ENCODE measurements around the gene DGKI.

- no peak for TF ChIP-seq CTCF (IDR thresholded peaks at IDR 0.05)
- no peak for TF ChIP-seq EZH2 (IDR thresholded peaks at IDR 0.05; ENCODE audit: borderline replicate concordance, insufficient read depth, low read depth, low read length, poor library complexity, severe bottlenecking)
These were observed 1.9 kb downstream of the DGKI start for GRCh38 chr7:137844677-137845425.

All from B cell (primary cell).